GM12873 (cell line): ENCODE results near the gene CEP104.

ENCODE experiments used
- CTCF ChIP-seq: IDR thresholded peaks from 2 replicates; pipeline ENCODE4 v1.5.1; 2012; ENCODE audit warnings: low read depth, mild to moderate bottlenecking, moderate library complexity, low read length, control low read depth; ENCODE audit not compliant: insufficient read depth; ENCODE audit errors: missing control alignments

The CEP104 gene

DNA sequence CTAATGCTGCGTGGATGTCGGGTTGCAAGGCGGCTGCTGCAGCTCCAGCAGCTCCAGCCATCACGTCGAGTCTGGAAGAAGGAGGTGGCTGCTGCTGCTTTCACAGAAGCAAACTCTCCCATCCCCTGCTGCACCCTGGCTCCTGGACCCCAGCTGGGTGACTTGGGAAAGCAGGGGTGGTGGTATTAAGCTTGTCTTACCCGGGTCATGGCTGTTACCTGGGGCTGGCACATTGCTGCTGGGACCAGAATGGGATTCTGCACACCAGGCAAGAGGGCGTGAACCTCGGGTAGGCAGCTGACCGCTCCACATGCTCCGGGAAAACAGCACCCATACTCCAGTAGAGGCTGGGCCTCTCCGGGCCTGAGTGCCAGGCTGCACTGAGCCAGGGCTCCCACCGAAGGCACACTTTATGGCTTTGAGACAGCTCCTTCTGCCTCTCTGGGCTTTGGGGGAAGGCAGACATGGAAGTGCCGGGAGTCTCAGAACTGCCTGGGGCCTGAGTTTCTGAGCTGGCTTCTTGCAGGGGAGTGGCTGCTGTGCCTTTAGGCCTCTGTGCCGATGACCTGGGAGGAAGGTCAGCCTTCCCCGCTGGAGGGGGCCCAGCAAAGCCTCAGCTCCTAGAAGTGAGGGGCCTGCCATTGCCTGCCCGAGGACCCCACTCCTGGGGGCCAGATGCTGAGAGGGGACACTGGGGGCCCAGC, 83.3 kb downstream of the CEP104 start:
- TF ChIP-seq CTCF = no peak

DNA sequence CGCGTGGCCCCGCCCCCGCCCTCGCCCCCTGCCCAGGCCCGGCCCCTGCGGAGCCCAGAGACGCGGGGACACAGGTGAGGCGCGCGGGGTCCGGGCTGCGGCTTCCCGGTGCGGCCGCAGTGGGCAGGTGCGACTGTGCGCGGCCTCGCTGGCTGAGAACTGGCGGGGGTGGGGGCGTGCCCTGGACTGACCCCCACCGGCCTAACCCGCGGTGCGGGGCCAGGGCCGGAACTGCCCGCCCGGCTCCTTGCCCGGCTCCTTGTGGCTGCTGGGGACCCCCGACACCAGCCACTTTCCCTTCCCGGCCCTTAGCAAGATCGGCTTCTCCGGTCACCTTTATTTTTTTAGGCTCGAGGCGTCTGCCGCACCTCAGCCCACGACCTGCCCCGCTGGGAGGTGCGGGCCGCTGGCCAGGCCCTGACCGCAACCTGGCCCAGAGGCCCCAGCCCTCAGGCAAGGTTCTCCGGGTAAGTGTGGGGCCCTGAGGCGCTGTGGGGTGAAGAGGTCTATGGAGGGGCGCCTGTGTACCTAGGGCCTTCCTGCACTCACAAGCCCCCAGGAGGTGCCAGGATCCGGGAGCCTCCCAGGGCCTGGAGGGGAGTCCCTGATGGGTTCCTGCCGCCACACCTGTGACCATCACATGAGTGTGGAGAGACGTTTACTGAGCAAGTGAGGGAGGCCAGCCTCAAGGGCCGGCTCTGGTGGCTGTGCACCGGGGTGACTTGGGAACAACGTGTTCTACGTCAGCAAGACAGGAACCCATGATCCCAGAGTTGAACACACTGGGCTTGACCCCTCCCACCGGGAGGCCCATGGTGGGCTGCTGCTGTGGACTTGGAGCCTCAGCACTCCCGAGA, 84.1 kb downstream of the CEP104 start, which contains the start of gene SMIM1:
Gene SMIM1, plus strand, starts transcription at position 35 of the 857 bp plus-strand sequence. CDS start 2,625 bp downstream, outside the sequence.
- TF ChIP-seq CTCF = no peak

DNA sequence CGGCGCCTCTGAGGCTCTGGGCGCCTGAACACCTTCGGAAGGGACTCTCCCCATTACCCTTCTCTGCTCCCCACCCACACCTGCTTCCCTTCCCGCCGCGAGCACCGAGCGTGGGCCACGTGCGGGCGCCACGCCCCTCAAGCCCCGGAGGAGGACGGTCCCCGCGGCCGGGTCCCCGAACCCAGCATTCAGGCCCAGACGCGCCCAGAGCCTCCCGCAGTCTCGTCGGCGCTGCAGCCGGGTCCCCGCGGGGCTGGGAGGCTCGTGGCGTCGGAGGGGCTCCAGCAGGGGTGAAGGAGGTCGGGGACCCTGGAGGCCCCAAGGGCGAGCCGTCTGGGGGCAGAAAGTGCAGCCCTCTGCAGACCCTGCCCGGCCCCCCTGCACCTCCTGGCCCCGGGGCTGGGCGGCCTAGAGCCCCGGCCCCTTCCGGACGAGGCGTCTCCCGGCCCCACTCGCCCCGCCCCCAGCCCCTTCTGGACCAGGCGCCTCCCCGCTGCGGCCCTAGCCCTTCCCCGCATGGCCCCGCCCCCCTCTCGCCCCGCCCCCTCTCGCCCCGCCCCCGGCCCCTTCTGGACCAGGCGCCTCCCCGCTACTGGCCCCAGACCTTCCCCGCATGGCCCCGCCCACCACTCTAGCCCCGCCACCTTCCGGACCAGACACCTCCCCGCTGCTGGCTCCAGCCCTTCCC, 84.8 kb downstream of the CEP104 start:
- no peak for TF ChIP-seq CTCF

DNA sequence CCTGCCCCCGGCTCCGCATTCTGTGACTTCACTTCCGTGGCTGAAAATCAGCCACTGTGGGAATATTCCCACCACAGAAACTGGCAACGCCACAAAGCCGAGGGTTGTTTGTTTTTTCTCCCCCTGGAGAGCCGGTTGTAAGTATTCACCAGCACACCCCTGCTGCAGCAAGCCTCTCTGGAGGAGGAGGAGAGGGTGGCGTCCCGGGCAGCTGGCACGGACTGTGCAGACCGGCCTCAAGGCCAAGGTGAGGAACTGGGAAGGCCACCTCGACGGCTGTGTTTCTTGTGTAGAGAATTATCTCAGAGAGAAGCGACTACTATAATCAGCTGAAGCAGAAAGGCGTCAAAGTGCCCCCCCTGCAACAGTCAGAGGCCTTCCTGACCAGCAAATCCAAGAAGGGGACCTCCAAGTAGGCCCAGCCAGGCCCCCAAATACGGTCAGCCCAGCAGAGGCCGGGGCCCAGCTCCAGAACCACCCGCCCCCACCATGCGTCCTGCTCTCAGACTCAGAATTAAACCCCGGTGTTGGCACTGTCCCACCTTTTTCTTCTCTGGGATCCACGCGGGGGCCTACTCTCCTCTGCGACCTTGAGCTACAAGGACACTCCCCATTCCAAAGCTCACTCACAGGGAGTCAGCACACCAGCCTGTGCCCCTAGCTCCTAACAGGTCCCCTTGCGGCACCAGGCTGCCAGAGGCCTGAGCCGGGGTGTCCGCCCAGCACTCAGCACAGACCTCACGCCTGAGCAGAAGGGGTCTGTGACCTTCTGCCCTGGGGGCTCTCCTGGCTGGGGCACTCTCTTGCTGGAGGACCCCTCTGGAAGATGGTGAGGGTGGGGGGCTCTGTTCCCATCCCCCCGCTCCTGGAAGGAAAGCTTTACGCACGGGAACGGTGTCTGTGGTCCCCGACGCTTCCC, 85.6 kb downstream of the CEP104 start:
- TF ChIP-seq CTCF = no peak

GRCh38 chr1:3770047-3770765, 86.8 kb downstream of the CEP104 start:
- no peak for TF ChIP-seq CTCF

DNA sequence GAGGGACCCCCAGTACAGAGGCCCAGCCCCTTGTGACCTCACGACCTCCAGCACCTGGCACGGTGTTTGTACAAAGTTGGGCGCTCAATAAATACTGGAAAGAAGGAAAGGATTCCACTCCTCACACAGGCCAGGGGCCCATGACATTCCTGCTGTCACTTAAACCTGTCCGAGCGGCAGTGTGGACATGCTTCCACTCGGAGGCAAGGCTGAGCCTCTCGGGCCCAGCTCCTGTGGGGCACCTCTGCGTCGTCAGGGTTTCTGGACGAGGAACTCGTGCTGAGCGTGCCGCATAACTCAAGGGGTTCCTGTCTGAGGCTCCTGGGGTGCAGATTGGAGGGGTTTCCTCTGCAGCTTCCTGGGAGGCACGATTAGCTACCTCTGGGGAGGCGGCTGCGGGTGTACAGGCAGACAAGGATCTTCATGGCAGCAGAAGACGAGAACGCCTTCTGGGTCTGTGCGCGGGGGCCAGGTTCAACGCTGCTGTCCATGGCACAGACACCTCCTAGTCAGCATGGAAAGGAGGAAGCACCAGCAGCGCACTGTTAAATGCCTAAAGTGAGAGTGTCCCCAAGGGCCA, 88.1 kb downstream of the CEP104 start:
- no peak for TF ChIP-seq CTCF
